Prostate gland (tissue), 2 donors: ENCODE data around the gene SPATC1L.

Experiments
- POLR2A ChIP-seq: fragments of 450-650 bp; IDR thresholded peaks from one replicate; pipeline ENCODE4 v1.6.1; 2016; ENCODE audit warnings: antibody characterized with exemption, mild to moderate bottlenecking
- POLR2AphosphoS5 ChIP-seq: sonication (generic); formaldehyde crosslinking; IDR thresholded peaks from one replicate; pipeline ENCODE4 v1.6.1; 2017; ENCODE audit warnings: antibody characterized with exemption
- TF ChIP-seq, protein P1 (sequence below), 4 experiments: fragments of 200-600 bp in 2 of 4; fragments of 450-650 bp in 2 of 4; sonication (generic) in 2 of 4; IDR thresholded peaks; 1 replicate in 3 of 4; 2 replicates in 1 of 4; pipeline ENCODE4 v1.5.1; 2016 to 2019; ENCODE audit warnings: antibody characterized with exemption in 4 of 4, mild to moderate bottlenecking in 2 of 4, moderate library complexity in 2 of 4

- TF ChIP-seq, protein P1, sequence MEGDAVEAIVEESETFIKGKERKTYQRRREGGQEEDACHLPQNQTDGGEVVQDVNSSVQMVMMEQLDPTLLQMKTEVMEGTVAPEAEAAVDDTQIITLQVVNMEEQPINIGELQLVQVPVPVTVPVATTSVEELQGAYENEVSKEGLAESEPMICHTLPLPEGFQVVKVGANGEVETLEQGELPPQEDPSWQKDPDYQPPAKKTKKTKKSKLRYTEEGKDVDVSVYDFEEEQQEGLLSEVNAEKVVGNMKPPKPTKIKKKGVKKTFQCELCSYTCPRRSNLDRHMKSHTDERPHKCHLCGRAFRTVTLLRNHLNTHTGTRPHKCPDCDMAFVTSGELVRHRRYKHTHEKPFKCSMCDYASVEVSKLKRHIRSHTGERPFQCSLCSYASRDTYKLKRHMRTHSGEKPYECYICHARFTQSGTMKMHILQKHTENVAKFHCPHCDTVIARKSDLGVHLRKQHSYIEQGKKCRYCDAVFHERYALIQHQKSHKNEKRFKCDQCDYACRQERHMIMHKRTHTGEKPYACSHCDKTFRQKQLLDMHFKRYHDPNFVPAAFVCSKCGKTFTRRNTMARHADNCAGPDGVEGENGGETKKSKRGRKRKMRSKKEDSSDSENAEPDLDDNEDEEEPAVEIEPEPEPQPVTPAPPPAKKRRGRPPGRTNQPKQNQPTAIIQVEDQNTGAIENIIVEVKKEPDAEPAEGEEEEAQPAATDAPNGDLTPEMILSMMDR (IDR thresholded peaks at IDR 0.05): no peak
- TF ChIP-seq POLR2A: no peak
- TF ChIP-seq POLR2AphosphoS5: no peak
These were observed 20.9 kb downstream of the SPATC1L start for GRCh38 chr21:46163380-46163779.
